Large intestine (tissue), 3 donors: ENCODE data around the gene HK3. TPM values are rescaled to one million over a fixed set of nuclear protein-coding genes. Genes with fewer than 3 reads are reported as not detected.

Source experiments
- DNase-seq, 2 donors: peaks; one replicate each; pipeline versions ENCODE4 v3.0.0 to v3.0.0-alpha.2; 2013
- H3K27ac ChIP-seq: one replicate; pipeline ENCODE4 v1.5.1; 2013; ENCODE audit warnings: low read length
- H3K27me3 ChIP-seq: 2 replicates; pipeline ENCODE4 v1.6.1; 2013; ENCODE audit warnings: low read length; ENCODE audit not compliant: control insufficient read depth, insufficient read depth
- H3K36me3 ChIP-seq: 2 replicates; pipeline ENCODE4 v1.6.1; 2013; ENCODE audit warnings: low read length; ENCODE audit not compliant: control insufficient read depth, insufficient read depth
- H3K4me1 ChIP-seq: one replicate; pipeline ENCODE4 v1.6.1; 2013; ENCODE audit warnings: low read length; ENCODE audit not compliant: control insufficient read depth, insufficient read depth
- H3K4me3 ChIP-seq: one replicate; pipeline ENCODE4 v1.5.1; 2013; ENCODE audit warnings: low read length
- H3K9me3 ChIP-seq: one replicate; pipeline ENCODE4 v1.6.1; 2013; ENCODE audit warnings: mild to moderate bottlenecking, low read depth, low read length, moderate library complexity; ENCODE audit not compliant: control insufficient read depth
- WGBS: methylation state at CpG from one replicate; pipeline ENCODE4 v1.1.5; 2013; ENCODE audit warnings: low lambda C conversion rate; ENCODE audit not compliant: insufficient coverage; 5-methylcytosine and 5-hydroxymethylcytosine counted together
- polyA plus RNA-seq: library from polyadenylated mRNA; unstranded; fragments of 120-200 nt; gene quantifications from one replicate; pipeline ENCODE4 v1.2.1, GENCODE V29; 2013

Gene HK3
- polyA plus RNA-seq, 1 donor, result 0.28 TPM

DNA sequence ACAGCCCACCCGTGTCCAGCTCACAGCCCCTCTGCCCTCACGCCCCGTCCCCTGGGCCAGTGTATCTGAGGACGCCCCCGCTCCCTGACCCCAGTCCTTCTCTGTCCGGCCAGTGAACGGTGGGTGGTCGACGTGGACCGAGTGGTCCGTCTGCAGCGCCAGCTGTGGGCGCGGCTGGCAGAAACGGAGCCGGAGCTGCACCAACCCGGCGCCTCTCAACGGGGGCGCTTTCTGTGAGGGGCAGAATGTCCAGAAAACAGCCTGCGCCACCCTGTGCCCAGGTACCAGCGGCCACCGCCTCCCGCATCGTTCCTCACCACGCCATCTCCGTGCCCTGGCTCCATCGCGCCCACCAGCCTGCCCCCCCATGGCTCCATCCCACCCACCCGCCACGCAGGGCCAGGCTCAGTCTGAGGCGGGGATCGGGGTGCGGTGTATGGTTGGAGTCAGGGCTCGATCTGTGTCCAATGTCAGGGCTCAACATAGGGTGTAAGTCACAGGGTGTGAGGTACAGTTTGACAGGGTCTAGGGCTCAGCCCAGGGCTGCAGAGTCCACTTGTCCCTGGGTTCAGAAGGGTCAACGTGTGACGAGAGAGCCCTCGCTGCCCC lies 29.5 kb downstream of the HK3 start:
- Histone ChIP-seq H3K4me1 (no peaks in the 10 kb centered on the region), H3K27ac (no peak overlapping the region), H3K4me3 (no peak overlapping the region), H3K36me3 (no peaks in the 10 kb centered on the region), H3K9me3 (peaks cover 3% of the 10 kb centered on the region), H3K27me3 (peaks cover 46% of the 10 kb centered on the region)
- DNase-seq, result no peak
- WGBS, result no CpG with 5 or more reads among the region's 38 CpGs

DNA sequence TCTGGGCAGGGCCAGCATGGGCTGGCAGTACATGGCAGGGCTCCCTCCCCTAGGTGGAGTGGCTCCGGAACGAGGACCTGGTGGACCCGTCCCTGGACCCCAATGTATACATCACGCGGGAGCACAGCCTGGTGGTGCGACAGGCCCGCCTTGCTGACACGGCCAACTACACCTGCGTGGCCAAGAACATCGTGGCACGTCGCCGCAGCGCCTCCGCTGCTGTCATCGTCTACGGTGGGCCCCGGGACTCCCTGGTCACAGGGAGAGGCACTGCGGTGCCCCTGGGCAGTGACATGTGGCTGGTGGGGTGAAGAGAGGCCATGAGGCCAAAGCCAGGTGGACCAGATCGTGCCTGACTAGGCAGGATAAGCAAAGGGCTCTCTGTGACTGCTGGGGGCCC lies 30.4 kb downstream of the HK3 start:
- H3K4me1 ChIP-seq, result no peaks in the 10 kb centered on the region
- peaks cover 3% of the 10 kb centered on the region for H3K9me3 ChIP-seq
- no CpG with 5 or more reads among the region's 20 CpGs for WGBS
- no peak overlapping the region for H3K27ac ChIP-seq
- peaks cover 46% of the 10 kb centered on the region for H3K27me3 ChIP-seq
- no peak for DNase-seq
- no peaks in the 10 kb centered on the region for H3K36me3 ChIP-seq
- H3K4me3 ChIP-seq, result no peak overlapping the region

- no peaks in the 10 kb centered on the region for H3K4me1 ChIP-seq
- peaks cover 47% of the 10 kb centered on the region for H3K27me3 ChIP-seq
- no peak overlapping the region for H3K27ac ChIP-seq
- H3K4me3 ChIP-seq, result no peak overlapping the region
- no CpG with 5 or more reads among the region's 14 CpGs for WGBS
- DNase-seq, result no peak
- no peaks in the 10 kb centered on the region for H3K36me3 ChIP-seq
- H3K9me3 ChIP-seq, result peaks cover 3% of the 10 kb centered on the region
Measured at GRCh38 chr5:176868126-176868525, 31.0 kb downstream of the HK3 start.

DNA sequence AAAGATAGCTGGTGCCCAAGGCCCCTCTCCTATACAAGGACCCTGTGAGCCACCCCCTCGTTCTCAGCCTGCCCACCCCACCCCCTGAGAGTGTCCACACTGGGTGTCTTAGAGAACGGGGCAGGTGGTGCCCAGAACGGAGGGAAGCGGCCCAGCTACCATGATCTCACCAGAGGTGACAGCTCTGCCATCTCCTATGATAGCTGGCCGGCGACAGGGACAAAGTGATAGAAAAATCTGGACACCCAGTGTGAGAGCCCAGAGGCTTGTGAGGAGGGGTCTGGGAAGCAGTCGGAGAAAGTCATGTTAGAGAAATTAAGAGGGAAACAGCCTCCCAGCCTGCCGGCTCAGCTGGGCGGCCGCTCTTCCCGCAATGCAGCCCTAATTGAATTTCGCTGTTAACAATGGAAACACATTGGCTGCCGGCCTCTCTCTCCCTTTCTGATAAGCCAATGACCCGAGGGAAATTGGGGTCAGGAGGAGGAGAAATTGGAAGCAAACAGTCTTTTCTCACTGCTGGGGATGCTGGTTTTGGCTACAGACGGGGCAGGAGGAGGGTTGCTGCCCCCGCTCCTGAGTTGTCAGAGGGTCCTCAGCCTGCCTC lies 32.3 kb downstream of the HK3 start:
- Histone ChIP-seq H3K9me3 (peaks cover 3% of the 10 kb centered on the region), H3K4me1 (no peaks in the 10 kb centered on the region), H3K36me3 (no peaks in the 10 kb centered on the region), H3K27me3 (peaks cover 59% of the 10 kb centered on the region), H3K27ac (no peak overlapping the region), H3K4me3 (no peak overlapping the region)
- no CpG with 5 or more reads among the region's 16 CpGs for WGBS
- no peak for DNase-seq

- H3K4me3 ChIP-seq, result no peak overlapping the region
- DNase-seq, result no peak
- peaks cover 3% of the 10 kb centered on the region for H3K9me3 ChIP-seq
- no peak overlapping the region for H3K27ac ChIP-seq
- peaks cover 59% of the 10 kb centered on the region for H3K27me3 ChIP-seq
- no peaks in the 10 kb centered on the region for H3K4me1 ChIP-seq
- no CpG with 5 or more reads among the region's 7 CpGs for WGBS
- no peaks in the 10 kb centered on the region for H3K36me3 ChIP-seq
Measured at GRCh38 chr5:176865964-176866363, 33.2 kb downstream of the HK3 start.

- Histone ChIP-seq H3K27ac (no peak overlapping the region), H3K36me3 (no peaks in the 10 kb centered on the region), H3K4me1 (no peaks in the 10 kb centered on the region), H3K9me3 (peaks cover 3% of the 10 kb centered on the region), H3K4me3 (no peak overlapping the region), H3K27me3 (peaks cover 59% of the 10 kb centered on the region)
- no peak for DNase-seq
- WGBS, result no CpG with 5 or more reads among the region's 8 CpGs
Measured at GRCh38 chr5:176864755-176865154, 34.4 kb downstream of the HK3 start.

DNA sequence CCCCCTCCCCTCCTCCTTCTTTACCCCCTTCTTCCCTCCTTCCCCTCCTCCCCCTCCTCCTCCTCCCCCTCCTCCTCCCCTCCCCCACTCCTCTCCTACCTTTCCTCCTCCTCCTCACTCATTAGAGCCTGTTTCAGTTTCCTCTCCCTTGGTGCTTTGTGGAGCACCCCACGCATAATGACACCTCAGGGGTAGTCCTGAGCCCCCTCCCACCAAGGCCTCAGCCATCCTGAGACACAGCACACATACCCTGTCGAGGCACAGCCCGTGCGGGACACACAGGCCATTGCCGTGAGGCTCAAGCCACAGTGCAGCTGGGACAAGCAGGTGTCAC lies 35.4 kb downstream of the HK3 start:
- no CpG with 5 or more reads among the region's 5 CpGs for WGBS
- H3K27me3 ChIP-seq, result peaks cover 59% of the 10 kb centered on the region

DNA sequence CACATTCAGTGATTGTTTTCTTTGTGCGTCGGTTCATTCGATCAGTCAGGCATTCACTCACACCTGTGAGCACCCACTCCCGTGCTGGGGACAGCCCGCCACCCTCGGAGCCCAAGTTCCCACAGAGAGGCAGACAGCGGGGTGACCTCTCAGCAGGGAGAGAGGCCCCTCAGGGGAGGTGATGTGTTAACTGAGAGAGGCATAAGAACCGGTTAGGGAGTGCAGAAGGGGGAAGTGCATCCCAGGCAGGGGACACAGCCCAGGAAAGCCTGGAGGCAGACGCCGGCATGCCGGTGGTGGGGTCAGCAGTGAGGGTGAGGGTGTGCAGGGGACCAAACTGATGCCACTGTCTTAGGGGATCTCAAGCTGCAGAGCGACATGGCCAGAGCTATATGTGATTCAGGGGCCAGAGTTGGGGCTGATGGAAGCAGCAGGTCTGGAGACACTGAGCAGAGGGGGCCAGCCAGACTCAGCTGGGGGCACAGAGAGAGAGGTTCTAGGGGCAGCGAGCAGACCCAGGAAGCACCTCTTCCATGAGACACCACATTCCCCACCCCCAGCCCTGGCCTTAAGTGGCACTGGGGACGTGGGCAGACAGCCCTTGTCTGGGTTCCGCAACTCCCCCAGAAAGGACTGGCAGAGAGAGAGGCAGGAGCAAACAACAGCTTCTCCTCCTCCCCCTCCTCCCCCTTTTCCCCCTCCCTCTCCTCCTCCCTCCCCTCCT lies 35.9 kb downstream of the HK3 start:
- Histone ChIP-seq H3K27me3 (peaks cover 55% of the 10 kb centered on the region), H3K27ac (no peak overlapping the region), H3K9me3 (no peaks in the 10 kb centered on the region), H3K4me1 (no peaks in the 10 kb centered on the region), H3K4me3 (no peak overlapping the region), H3K36me3 (no peaks in the 10 kb centered on the region)
- no peak for DNase-seq
- no CpG with 5 or more reads among the region's 15 CpGs for WGBS

More for the DNA sequence above, 35.4 kb downstream of the HK3 start:
- no peak overlapping the region for H3K4me3 ChIP-seq
- no peak for DNase-seq
- no peaks in the 10 kb centered on the region for H3K4me1 ChIP-seq
- H3K9me3 ChIP-seq, result peaks cover 3% of the 10 kb centered on the region
- no peak overlapping the region for H3K27ac ChIP-seq
- no peaks in the 10 kb centered on the region for H3K36me3 ChIP-seq

DNA sequence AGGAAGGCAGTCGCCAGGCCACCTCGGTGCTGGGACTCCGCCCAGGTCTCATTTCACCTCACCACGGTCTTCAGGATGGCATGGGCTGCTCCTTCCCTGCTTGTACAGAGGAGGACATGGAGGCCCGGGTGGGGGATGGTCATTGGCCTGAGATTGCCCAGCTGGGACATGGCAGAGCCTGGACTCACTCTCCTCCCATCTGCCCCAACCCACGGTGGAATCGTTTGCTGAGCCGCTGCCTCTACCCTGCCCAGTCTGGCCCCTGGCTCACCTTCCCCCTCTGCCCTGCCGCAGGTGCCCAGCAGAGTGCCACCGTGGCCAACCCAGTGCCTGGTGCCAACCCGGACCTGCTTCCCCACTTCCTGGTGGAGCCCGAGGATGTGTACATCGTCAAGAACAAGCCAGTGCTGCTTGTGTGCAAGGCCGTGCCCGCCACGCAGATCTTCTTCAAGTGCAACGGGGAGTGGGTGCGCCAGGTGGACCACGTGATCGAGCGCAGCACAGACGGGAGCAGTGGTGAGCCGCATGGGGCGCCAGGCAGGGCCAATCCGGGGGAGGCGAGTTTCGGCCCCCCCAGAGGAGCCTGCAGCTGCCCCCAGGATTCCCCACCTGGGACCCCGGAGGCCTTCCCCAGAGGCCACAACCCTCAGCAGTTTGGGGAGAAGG lies 36.7 kb downstream of the HK3 start:
- Histone ChIP-seq H3K4me1 (no peaks in the 10 kb centered on the region), H3K36me3 (no peaks in the 10 kb centered on the region), H3K4me3 (no peak overlapping the region), H3K9me3 (no peaks in the 10 kb centered on the region), H3K27ac (no peak overlapping the region), H3K27me3 (peaks cover 49% of the 10 kb centered on the region)
- no peak for DNase-seq
- WGBS, result no CpG with 5 or more reads among the region's 28 CpGs

- Histone ChIP-seq H3K36me3 (no peaks in the 10 kb centered on the region), H3K27me3 (peaks cover 37% of the 10 kb centered on the region), H3K4me3 (no peak overlapping the region), H3K27ac (no peak overlapping the region), H3K9me3 (no peaks in the 10 kb centered on the region), H3K4me1 (no peaks in the 10 kb centered on the region)
- DNase-seq, result no peak
- WGBS, result no CpG with 5 or more reads among the region's 11 CpGs
Measured at GRCh38 chr5:176861276-176861675, 37.9 kb downstream of the HK3 start.
